ENCODE data around the gene ECEL1.
A peak's percentile ranks its signal among the peaks of the same experiment; 100 is the strongest.

ECEL1 gene

DNA sequence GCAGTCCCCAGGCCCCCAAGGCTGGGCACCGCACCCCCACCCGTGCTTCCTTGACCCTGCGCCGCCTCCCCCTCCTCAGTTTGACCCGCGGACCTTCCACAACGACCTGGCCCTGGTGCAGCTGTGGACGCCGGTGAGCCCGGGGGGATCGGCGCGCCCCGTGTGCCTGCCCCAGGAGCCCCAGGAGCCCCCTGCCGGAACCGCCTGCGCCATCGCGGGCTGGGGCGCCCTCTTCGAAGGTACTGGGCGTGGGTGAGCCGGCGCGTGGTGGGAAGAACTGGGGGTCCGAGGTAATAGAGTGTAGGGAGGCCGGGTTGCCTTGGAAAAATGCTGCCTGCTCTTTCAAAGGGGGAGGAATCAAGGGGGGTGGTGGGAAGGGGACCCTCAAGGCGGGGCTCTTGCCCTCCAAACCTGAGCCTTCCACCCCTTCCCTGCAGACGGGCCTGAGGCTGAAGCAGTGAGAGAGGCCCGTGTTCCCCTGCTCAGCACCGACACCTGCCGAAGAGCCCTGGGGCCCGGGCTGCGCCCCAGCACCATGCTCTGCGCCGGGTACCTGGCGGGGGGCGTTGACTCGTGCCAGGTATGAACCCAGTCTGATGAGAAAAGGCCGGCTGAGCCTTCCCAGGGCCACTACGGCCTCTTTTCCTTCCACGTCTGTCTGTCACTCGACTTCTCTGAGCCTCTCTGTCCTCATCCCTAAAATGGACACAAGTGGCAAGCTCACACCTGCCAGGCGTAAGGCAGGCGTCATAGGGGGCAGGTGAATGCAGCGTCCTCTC lies 35.2 kb upstream of the ECEL1 start:
- no peak for DNase-seq (ENCODE audit: low spot score)

DNA sequence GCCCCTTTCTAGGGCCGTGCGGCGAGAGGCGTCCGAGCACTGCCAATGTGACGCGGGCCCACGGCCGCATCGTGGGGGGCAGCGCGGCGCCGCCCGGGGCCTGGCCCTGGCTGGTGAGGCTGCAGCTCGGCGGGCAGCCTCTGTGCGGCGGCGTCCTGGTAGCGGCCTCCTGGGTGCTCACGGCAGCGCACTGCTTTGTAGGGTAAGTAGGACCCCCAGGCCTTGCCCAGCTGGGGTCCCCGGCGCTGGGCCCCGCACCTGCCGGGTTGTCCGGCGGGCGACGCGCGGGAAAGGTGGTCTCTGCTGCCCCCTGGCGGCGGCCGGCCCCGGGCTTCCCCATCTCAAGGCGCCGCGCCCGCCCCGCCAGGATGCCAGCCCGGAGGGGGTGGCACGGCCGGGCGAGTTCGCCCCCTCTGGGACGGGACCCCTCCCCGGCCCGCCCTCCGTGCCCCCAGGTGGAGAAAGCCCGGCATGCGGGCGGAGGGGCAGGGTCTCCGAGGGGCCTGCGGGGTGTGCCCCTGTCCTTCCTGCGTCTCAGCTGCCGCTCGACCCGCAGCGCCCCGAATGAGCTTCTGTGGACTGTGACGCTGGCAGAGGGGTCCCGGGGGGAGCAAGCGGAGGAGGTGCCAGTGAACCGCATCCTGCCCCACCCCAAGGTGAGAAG lies 34.5 kb upstream of the ECEL1 start:
- peak; percentile 27 for DNase-seq (ENCODE audit: low spot score)

DNA sequence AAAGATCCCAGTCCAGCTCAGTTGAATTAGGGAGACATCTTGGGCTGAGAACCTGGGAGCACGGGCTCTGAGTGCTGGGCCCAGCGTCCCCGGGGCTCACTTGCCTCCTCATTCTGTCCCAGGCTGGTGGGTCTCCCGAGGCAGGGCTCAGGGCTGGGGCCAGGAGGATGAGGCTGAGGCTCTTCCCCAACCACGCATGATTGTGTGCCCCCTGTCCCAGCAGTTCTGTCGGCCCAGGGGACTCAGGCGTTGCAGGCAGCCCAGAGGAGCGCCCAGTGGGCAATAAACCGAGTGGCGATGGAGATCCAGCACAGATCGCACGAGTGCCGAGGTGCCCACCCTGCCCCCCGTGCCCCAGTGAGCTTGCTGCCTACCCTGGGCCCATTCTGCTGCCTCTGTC lies 33.5 kb upstream of the ECEL1 start:
- no peak for DNase-seq (ENCODE audit: low spot score)

- DNase-seq (ENCODE audit: low spot score), result no peak
Observed at GRCh38 chr2:232520489-232520888, 32.9 kb upstream of the ECEL1 start.

- no peak for DNase-seq (ENCODE audit: low spot score)
Observed at GRCh38 chr2:232519581-232520438, 32.2 kb upstream of the ECEL1 start, which contains the start of gene PRSS56. TSS of gene PRSS56 (plus strand) at chr2:232520388. CDS start at chr2:232520599, 211 bp downstream.

DNA sequence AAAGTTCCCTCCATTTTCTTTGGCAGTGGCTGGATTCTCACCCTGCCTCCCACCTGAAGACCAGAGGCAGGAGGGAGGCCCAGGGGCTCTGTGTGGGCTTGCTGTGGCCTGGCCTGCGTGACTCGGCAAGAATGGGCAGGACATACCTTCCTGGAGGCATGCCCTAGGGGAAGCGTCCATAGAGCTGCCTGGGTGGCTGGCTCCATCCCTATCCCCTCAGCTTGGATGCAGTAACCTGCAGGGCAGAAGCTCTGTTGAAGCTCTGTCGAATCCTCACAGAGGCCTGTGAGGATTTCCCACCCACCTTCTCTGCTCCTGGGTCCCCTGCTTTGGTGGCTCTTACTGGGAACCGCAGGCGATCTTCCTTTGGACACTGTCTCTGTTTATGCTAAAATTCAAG lies 31.2 kb upstream of the ECEL1 start:
- no peak for DNase-seq (ENCODE audit: low spot score)

DNA sequence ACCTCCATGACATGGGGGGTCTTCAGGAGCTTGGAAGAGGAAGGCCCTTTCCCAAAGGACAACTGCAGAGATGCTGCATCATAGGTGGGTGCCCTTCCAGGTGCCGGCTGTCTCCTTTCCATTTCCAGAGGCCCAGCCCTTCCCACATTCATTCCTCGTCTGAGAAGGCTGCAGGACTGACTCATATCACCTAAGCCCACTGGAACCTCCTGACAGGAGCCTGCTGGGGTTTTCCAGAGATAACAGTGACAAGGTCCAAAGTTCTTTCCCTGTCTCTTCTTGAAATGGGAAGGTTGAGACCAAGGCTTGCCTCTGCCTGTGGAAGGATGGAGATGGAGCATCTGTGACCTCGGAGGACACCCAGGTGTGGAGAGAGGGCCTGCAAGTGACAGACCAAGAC lies 28.9 kb upstream of the ECEL1 start:
- DNase-seq (ENCODE audit: low spot score), result no peak

GRCh38 chr2:232515639-232516038 lies 28.0 kb upstream of the ECEL1 start:
- no peak for DNase-seq (ENCODE audit: low spot score)

- no peak for DNase-seq (ENCODE audit: low spot score)
Observed at GRCh38 chr2:232513353-232513752, 25.7 kb upstream of the ECEL1 start.

DNA sequence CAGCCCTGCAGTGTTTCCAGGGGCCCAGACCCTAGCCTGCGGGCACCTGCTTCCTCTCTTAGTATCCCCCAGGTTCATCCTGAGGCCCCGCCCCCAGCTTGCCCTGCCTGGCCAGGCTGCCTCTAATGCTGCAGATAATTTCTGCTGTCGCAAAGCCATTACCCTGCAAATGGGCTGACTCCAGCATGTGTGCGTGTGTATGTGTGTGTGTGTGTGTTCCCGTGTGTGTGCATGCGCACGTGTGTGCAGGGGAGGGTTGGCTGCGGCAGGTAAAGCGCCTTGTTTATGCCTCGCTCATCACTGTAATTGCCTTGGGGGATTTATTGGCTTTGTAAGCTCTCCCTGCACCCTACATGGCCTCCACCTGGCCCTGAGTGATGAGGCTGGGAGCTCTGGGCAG lies 25.0 kb upstream of the ECEL1 start:
- DNase-seq (ENCODE audit: low spot score), result no peak

DNA sequence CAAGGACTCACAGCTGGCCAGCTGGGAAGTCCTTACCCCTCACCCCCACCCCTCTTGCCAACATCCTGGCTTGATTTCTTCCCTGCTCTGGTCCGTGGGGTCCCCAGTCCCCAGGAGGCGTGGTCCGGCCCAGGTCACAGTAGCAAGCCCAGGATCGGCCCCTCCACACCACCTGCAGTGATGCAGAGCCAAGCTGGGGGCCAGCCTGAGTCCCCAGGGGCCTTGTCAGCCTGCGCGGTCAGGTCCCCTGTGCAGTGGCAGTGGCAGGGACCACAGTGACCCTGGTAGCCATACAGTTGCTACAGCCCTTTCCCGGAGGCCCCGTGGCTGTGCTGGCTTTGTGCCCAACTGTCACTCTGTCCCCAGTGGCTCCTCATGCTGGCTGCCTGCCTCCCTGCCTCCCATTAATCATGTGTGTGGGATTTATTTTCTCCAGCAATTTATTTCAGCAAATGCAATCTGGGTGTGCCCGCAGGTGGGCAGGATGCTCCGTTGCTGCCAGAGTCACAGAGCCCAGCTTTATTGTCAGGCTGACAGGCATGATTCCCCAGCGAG lies 23.8 kb upstream of the ECEL1 start:
- no peak for DNase-seq (ENCODE audit: low spot score)

DNA sequence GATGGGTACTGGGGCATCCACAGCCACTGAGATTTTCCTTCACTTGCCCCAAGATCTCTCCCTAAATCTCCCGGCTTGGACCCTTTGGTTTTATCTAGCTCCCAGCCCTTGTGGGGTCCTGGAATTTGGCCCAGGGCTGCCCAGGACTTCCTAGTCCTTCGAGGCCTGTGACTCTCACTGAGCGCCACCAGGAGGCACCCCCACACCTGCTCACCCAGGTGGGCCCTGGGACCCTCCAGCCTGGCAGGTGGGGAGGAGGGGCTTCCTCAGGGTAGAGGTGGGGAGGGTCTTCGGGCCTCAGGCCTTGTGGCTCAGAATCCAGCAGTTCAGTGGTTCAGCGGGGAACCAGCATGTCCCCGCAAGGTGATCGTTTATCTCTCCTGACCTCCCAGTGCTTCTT lies 20.6 kb upstream of the ECEL1 start:
- no peak for DNase-seq (ENCODE audit: low spot score)

DNA sequence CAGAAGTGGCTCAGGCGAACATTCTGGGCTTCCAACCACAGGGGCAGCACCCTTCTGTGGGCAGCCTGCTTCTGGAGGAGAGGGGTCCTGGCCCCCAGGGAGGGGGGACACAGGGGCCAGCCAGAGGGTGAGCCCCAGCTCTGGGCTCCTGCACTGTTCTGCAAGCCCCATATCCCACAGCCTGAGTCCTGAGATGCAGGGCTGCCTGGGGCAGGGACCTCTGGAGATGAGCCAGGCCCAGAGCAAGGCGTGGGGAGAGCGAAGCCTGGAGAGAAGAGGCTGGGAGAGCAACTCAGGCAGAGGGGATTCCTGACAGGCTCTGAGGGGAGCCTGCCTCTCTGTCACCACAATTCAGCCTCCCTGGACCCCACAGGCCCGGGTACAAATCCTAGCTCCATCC lies 19.1 kb upstream of the ECEL1 start:
- no peak for DNase-seq (ENCODE audit: low spot score)

DNA sequence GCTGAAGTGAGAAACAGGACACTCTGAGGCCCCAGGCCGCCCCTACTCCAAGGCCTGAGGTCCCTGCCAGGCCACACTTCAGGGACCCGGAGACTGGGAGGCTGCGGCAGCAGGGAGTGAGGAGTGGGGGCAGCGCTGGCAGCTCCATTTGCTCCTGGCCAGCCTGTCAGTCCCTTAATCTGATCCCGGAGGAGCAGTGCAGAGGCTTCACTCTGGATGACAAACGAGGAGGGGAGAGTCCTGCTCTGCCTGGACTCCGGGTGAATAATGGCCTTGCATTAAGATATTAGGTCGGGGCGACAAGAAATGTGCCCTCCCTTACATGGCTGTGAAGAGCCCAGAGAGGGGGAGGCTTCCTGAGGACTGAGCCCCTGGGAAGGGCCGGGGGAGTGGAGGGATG lies 18.2 kb upstream of the ECEL1 start:
- DNase-seq (ENCODE audit: low spot score), result no peak

DNA sequence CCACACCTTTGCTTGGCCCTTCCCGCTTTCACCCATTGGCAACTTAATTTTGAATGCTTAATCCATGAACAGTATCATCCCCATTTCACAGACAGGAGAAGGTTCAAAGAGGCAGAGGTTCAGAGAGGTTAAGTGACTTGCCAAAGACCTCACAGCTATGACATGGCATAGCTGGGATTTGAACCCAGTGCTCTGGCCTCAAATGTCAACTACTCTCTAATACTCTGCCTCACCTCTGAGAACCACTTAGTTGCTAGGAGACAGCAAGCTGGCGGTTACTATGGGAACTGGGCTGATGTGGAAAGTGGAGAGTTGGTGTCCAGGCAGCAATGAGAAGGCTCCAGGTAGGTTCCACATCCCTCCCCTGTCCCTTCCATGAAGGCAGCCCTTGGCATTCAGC lies 16.8 kb upstream of the ECEL1 start:
- DNase-seq (ENCODE audit: low spot score), result no peak

DNA sequence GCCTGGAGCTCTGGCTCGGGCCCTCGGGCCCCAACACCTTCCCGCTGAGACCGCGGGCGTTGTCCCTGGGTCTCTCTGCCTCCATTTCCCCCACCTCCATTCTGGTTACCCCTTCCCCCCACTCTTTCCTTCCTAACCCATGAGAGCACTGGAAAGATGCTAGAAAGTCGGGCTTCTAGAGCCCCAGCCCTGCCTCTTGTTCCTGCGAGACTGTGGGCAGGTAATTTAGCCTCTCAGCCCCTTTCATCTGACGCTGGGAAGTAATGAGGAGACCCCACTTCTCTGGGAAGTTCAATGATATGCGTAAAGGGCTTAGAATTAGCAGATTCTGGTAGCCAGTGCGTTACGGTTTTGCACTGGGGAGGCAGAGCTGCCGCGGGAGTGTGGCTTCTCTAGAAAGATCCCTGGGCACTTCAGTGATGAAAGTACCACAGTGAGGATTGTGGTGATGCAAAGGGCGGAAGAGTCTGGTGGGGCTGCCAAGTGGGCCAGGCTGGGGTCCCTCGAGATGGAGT lies 16.2 kb upstream of the ECEL1 start:
- DNase-seq (ENCODE audit: low spot score), result no peak

- DNase-seq (ENCODE audit: low spot score), result peak; percentile 18
Observed at GRCh38 chr2:232502911-232503808, 15.5 kb upstream of the ECEL1 start.

GRCh38 chr2:232502511-232502910 lies 14.9 kb upstream of the ECEL1 start:
- no peak for DNase-seq (ENCODE audit: low spot score)

GRCh38 chr2:232501794-232502390 lies 14.3 kb upstream of the ECEL1 start:
- DNase-seq (ENCODE audit: low spot score), result no peak

DNA sequence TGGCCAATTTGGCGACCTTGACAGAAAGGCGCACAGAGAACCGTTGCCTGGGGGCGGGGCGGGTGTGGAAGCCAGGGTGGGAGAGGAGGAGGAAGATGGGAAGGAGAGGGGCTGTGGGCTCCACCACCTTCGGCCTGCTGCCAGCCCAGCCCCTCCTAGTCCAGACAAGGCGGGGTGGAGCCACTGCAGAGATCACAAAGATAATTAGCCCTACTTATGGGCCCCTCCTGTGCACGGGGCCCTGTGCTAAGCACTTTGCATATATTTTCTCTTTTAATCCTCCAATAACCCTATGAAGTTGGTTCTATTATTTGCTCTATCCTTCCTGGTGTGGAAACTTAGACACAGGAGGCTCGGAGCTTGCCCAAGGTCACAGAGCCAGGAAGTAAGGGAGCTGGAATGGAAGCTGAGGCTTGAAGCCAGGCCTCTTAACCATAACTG lies 13.7 kb upstream of the ECEL1 start:
- DNase-seq (ENCODE audit: low spot score), result no peak

DNA sequence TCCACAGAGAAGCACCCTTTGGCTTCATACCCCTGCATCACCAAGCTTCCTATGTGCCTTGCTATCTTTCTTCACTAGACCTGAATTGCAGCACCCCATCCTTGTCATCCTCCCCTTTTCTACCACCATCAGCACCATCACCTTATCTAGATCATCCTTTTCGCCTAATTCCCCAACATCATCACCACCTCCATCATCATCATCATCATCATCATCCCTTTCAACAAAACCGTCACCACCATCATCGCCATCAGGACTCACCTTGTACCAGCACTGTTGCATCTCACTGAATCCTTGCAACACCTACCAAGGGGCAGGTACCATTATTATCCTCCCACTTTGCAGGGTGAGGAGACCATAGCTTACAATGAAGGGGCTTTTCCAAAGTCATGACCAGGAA lies 10.8 kb upstream of the ECEL1 start:
- DNase-seq (ENCODE audit: low spot score), result no peak

All from COLO829 (cell line).